Activated CD4-positive, alpha-beta T cell treated with anti-CD3 and anti-CD28 coated beads for 24 hours (primary cell): ENCODE data around the gene MRPL54.
"Not testable (repeated sequence)": the region's sequence is repeated elsewhere in the genome, so short reads cannot be mapped to it uniquely, and the experiment has no call there.

Experiments
- DNase-seq, 2 donors: peaks; one replicate each; pipeline ENCODE4 v3.0.0-alpha.2; 2020; ENCODE audit warnings: low read depth in 2 of 2

MRPL54 gene

GRCh38 chr19:3740431-3740830 is 22.1 kb upstream of the MRPL54 start:
- no peak for DNase-seq

- no peak for DNase-seq
Measured at GRCh38 chr19:3743486-3743885, 19.0 kb upstream of the MRPL54 start.

- DNase-seq, result no peak
Measured at GRCh38 chr19:3745363-3746045, 17.0 kb upstream of the MRPL54 start.

GRCh38 chr19:3746371-3747056 is 16.0 kb upstream of the MRPL54 start:
- no peak for DNase-seq

GRCh38 chr19:3748965-3749364 is 13.5 kb upstream of the MRPL54 start:
- no peak for DNase-seq

GRCh38 chr19:3750211-3750610 is 12.3 kb upstream of the MRPL54 start:
- no peak for DNase-seq

GRCh38 chr19:3751236-3751635 is 11.2 kb upstream of the MRPL54 start:
- DNase-seq, result no peak

GRCh38 chr19:3752492-3752891 is 10.0 kb upstream of the MRPL54 start:
- DNase-seq, result no peak

- no peak for DNase-seq
Measured at GRCh38 chr19:3753631-3754410, 8.7 kb upstream of the MRPL54 start.

GRCh38 chr19:3757705-3758104 is 4.8 kb upstream of the MRPL54 start:
- not testable (repeated sequence) for DNase-seq

- DNase-seq, result not testable (repeated sequence)
Measured at GRCh38 chr19:3758297-3758696, 4.2 kb upstream of the MRPL54 start.

GRCh38 chr19:3759482-3760254 is 2.8 kb upstream of the MRPL54 start:
- no peak for DNase-seq

GRCh38 chr19:3760871-3761361 is 1.6 kb upstream of the MRPL54 start:
- DNase-seq, result no peak

GRCh38 chr19:3761382-3762129 is 926 bp upstream of the MRPL54 start, which contains the start of gene APBA3:
APBA3 (minus strand) TSS chr19:3761692; CDS start chr19:3760264, 1,428 bp downstream.
- peak; percentile 96 to 97 for DNase-seq

- DNase-seq, result no peak
Measured at GRCh38 chr19:3762130-3762473, 380 bp upstream of the MRPL54 start.

- no peak for DNase-seq
Measured at GRCh38 chr19:3765121-3765520, 2.6 kb downstream of the MRPL54 start.

GRCh38 chr19:3765757-3766156 is 3.3 kb downstream of the MRPL54 start:
- not testable (repeated sequence) for DNase-seq

GRCh38 chr19:3766520-3766919 is 4.0 kb downstream of the MRPL54 start:
- no peak for DNase-seq

- no peak for DNase-seq
Measured at GRCh38 chr19:3767050-3767449, 4.6 kb downstream of the MRPL54 start.

- no peak for DNase-seq
Measured at GRCh38 chr19:3768015-3768747, 5.7 kb downstream of the MRPL54 start.
